Brain microvascular endothelial cell (primary cell): ENCODE data around the gene TPM4.

Source experiments
- DNase-seq: peaks from one replicate; pipeline ENCODE4 v3.0.0-alpha.2; 2020
- H3K27ac ChIP-seq: fragments of 250-450 bp; sonication (Bioruptor Pico); 2 replicates; pipeline ENCODE4 v1.5.1; 2020; ENCODE audit warnings: mild to moderate bottlenecking, moderate library complexity
- H3K27me3 ChIP-seq: fragments of 250-450 bp; sonication (Bioruptor Pico); replicated peaks from 2 replicates; pipeline ENCODE4 v1.5.1; 2020; ENCODE audit warnings: mild to moderate bottlenecking
- H3K36me3 ChIP-seq: fragments of 250-450 bp; sonication (Bioruptor Pico); replicated peaks from 2 replicates; pipeline ENCODE4 v1.5.1; 2020; ENCODE audit warnings: mild to moderate bottlenecking
- H3K4me3 ChIP-seq: 2 replicates; pipeline ENCODE4 v1.5.1; 2011; ENCODE audit warnings: low read depth, mild to moderate bottlenecking, control low read depth, low read length, moderate library complexity
- CTCF ChIP-seq: IDR thresholded peaks from 2 replicates; pipeline ENCODE4 v1.5.1; 2011; ENCODE audit warnings: low read depth, mild to moderate bottlenecking, moderate library complexity, low read length, control low read depth, inconsistent platforms; ENCODE audit errors: missing control alignments
- in situ Hi-C: cut with HindIII; loops from 2 replicates; pipeline ENCODE4 v1.10.0; 2017; ENCODE audit warnings: low sequenced_read_pairs, low pct_ligation_motif_present

The TPM4 gene

GRCh38 chr19:16039081-16039480, 37.2 kb upstream of the TPM4 start:
- TF ChIP-seq CTCF = no peak
- Histone ChIP-seq H3K27ac (no peak overlapping the region), H3K4me3 (no peak overlapping the region), H3K36me3 (no peaks in the 10 kb centered on the region), H3K27me3 (no peaks in the 10 kb centered on the region)
- no peak for DNase-seq
- in situ Hi-C loops = no loop called here

- no peak for DNase-seq
- Histone ChIP-seq H3K27ac (no peak overlapping the region), H3K4me3 (no peak overlapping the region), H3K36me3 (no peaks in the 10 kb centered on the region), H3K27me3 (no peaks in the 10 kb centered on the region)
- TF ChIP-seq CTCF = no peak
- in situ Hi-C loops = no loop called here
Observed at GRCh38 chr19:16039545-16039944, 36.8 kb upstream of the TPM4 start.

- Histone ChIP-seq H3K4me3 (no peak overlapping the region), H3K27me3 (no peaks in the 10 kb centered on the region), H3K36me3 (no peaks in the 10 kb centered on the region), H3K27ac (no peak overlapping the region)
- no peak for TF ChIP-seq CTCF
- DNase-seq = no peak
- in situ Hi-C loops = no loop called here
Observed at GRCh38 chr19:16040642-16041041, 35.7 kb upstream of the TPM4 start.

GRCh38 chr19:16041299-16041990, 34.9 kb upstream of the TPM4 start:
- Histone ChIP-seq H3K36me3 (no peaks in the 10 kb centered on the region), H3K27ac (no peak overlapping the region), H3K4me3 (peak overlapping the region; percentile 18), H3K27me3 (no peaks in the 10 kb centered on the region)
- in situ Hi-C loops = no loop called here
- peak; percentile 93 for TF ChIP-seq CTCF
- DNase-seq = peak; percentile 62

- DNase-seq = no peak
- Histone ChIP-seq H3K36me3 (no peaks in the 10 kb centered on the region), H3K4me3 (no peak overlapping the region), H3K27ac (no peak overlapping the region), H3K27me3 (no peaks in the 10 kb centered on the region)
- in situ Hi-C loops = no loop called here
- TF ChIP-seq CTCF = no peak
Observed at GRCh38 chr19:16041991-16042386, 34.3 kb upstream of the TPM4 start.

- no peak for TF ChIP-seq CTCF
- no peaks in the 10 kb centered on the region for H3K36me3 ChIP-seq
- in situ Hi-C loops = no loop called here
Observed at GRCh38 chr19:16042533-16043085, 33.7 kb upstream of the TPM4 start.

More at GRCh38 chr19:16042533-16043085, 33.7 kb upstream of the TPM4 start:
- Histone ChIP-seq H3K27me3 (no peaks in the 10 kb centered on the region), H3K27ac (no peak overlapping the region), H3K4me3 (no peak overlapping the region)
- DNase-seq = peak; percentile 7
